ENCODE results near the gene VRTN.

The VRTN gene

DNA sequence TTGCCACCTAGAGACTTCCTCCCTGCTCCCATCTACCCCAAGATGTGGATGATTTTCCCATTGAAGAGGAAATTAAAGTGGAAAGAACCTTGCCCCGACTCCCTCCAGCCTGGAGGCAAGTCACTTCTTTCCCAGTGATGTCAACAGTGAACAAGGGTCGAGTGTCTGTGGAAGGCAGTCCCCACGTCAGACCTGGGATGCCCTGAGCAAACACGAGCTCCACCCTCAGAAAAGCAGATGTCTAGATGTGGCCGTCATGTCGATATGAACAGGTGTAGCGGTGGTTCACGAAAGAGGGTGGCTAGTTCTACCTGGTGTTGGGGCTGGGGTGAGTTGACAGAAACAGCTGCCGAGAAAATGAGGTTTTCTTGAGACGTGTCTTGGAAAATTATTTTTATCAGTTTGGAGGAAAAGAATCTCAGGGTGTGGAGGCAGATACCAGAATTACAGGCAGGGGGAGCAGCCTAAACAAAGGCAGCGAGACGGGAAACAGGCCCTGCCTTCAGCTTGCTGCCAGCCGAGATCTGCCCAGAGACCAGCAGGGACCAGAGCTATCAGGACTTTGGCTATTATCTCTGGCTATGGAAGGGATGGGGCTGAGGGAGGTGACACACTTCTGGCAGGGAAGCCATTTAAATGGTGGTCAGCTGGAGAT is 51.9 kb downstream of the VRTN start:
- DNase-seq, result no peak

DNA sequence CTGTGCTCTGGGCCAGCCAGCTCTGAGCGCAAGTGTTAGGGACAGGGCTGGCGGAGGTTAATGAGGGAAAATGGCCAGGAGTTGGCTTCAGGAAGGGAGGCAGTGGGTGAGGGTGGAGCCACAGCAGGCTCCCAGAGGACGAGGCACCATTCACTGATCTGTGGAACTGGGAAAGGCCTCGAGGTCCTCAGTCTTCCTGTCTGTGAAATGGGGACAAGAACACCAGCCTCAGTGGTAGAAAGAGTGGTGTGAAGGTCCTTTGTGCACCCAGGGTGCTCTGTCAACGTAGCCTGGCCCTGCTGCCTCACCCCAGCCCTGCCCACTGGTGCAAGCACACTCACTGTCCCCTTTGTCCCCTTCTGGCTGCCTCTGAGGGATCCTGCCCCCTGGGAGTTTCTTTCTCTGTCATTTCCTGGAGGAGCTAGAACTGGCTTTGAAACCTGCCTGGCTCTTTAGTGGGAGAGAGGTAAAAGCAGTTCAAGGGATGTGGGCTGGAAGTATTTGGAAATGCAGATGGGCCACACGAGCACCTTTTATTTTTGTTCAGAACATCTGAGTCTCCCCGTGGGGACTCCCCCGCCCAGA is 52.7 kb downstream of the VRTN start:
- no peak for DNase-seq

DNA sequence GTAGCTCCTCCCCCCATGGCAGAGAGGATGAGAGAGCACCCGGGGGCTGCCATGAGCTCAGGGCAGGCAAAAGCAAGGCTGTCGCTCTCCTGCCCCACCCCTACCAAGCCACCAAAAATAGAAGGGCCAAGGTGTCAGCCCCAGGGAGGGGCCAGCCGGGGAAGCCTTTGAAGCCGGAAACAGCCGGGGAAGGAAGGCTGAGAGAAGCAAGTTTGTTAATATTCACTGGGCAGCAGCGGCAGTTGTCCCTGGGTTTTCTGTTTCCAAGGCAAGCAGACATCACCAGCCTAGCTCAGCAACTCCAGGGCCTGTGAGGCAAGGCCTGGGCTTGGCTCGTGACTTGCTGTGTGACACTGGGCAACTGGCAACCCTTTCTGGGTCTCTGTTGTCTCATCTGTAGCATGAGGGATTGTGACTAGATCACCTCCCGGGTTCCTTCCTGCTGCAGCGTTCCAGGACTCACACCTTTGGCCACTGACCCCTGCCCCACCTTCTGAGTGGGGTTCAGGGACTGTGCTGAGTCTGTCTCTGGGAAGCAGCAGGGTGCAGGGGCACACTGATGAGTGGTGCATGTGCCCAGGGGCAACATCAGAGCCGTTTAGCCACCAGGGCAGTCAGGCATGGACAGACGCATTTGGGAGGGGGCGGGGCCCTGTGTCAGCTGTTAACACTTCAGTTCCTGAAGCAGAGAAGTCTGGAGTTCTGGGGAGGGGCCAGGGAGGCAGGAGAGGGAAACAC is 53.4 kb downstream of the VRTN start:
- no peak for DNase-seq

DNA sequence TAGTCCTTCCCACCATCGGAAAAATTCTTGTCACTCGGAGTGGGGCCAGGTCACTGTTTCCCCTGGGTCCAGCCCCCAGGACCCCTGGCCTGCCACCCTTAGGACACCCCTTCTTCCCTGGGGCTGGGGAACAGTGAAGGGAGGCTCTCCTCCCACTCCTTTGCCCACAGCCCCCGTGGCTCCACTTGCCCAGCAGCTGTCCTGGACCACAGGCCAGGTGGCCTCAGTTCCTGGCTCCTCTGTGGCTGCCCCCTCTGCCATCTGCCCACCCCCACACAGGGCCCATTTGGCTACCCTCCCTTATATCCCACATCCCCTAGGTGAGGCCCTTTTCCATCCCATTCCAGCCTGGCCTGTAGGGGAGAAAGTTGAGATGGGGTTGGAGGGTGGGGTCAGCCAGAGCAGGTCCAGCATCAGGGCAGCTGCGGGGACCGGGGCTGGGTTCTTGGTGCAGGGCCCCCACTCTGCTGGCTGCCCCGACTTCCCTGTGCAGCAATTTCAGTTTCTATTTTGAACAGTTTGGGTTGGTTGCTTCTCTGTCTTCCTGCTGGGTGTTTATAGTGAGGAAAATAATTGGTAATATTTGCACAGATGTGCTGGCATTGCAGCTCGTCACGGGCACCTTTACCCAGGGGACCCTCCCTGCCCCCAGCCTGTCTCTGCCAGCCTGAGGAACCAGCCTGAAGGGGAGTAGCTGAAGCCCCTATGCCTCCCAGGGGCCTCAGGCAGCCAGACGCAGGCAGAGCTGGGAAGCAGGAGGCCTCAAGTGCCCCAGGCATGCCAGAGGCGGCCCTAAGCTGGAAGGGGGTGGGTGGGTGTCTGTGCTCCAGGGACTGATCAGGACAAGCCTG is 54.4 kb downstream of the VRTN start:
- DNase-seq, result no peak

DNA sequence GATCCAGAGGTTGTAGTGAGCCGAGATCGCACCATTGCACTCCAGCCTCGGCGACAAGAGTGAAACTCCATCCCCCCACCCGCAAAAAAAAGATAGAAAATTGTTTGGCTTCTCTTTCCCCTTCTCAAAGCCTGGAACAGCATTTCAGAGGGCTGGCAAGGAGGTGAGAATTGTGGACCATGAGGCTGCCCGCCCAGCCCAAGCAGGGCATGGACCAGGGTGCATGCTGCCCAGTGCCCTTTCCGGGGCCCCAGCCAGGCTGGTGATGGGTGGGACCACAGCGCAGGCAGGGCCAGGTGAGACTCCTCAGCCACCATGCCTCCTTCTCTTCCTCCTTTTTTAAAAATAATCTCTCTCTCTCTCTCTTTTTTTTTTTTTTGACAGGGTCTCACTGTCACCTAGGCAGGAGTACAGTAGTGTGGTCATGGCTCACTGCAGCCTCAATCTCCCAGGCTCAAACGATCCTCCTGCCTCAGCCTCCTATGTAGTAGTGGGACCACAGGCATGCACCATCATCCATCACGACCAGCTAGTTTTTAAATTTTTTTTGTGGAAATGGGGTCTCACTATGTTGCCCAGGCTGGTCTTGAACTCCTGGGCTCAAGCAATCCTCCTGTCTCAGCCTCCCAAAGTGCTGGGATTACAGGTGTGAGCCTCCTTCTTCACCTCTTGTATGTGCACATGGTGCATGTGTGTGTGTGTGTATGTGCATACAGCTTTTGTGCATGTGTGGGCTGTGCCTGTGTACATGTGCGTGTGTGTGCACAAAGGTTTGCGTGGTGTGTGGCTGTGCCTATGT is 55.5 kb downstream of the VRTN start:
- DNase-seq, result no peak

DNA sequence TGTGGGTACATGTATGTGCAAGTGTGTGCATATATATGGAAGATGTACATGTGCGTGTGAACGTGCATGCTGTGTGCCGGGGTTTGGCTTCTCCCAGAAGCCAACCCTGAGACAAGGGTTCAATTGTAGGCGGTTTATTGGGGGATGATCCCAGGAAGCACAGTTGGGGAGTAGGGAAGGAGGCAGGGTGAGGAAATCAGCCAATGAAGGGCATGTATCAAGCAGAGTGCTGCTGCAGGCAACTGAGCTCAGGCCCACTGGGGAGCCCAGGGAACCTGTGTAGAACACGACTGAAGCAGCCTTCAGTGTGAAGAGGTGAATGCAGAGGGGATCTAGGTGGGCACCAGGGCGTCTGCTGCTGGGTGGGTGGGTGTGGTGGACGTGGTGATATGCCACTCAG is 56.2 kb downstream of the VRTN start:
- DNase-seq, result no peak

DNA sequence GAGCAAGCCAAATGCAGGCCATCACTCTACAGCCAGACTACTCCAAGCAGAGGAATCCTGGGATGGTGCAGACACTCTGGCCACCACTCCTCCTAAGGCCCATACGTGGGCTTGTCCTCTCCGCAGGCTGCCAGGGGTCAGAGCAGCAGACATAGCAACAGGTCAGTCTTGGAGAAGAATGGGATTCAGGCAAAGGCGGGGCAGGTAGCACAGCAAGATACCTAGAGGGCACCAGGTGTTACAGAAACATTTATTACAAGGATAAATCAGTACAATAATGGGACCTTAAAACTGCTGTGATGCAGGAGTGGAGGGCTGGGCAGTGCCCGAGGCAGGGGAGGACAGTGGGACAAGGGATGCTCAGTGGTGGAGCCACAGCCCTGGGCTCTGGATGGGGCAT is 57.4 kb downstream of the VRTN start:
- no peak for DNase-seq

DNA sequence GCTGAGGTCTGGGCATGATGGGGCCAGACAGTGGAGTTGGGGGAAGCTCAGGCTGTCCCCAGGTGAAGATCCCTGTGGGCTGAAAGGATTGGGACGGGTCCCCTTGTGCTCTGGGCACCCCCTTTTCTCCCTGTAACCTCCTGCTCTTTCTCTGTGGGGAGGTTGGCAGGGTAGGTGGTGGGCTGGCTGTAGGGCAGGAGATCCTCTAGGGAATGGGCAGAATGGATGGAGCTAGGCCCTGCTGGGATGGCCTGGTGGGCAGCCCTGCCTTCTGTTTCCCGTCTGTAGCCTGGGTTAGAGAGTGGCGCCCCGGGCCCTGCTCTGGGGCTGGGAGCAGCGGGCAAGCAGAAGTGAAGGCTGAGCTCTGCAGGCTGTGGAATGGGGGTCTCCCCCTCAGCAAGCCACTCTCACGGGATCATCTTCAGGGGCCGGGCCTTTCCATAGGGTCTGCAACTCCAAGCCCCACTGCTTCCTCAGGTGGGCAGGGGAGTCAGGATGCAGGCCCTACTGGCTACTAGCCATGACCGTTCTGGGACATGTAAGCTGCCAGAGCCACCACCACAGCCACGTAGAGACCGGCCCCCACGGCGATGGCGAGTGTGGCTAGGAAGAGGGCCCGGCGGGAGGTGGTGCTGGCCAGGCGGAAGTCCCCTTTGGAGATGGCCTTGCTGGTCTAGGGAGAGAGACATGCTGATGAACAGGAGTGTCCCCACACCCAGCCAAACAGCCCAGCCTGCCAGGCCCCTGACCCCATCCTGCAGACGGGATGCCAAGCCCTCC is 58.9 kb downstream of the VRTN start:
- no peak for DNase-seq

DNA sequence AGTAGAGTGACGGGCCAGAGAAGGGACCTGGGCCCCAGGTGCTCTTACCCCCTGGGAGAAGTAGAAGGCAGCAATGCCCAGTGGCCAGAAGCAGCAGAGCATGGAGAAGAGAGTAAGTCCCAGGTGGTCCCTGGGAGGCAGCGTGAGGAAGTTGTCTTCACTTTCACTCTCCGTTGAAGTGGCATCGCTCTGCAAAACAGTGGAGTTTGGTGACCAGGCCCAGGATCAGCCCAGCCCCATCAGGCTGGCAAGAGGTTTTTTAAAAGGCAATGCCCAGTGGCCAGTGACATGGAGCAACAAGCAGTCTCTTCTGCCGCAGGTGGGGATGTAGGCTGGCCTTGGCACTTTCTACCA is 59.5 kb downstream of the VRTN start:
- DNase-seq, result no peak

DNA sequence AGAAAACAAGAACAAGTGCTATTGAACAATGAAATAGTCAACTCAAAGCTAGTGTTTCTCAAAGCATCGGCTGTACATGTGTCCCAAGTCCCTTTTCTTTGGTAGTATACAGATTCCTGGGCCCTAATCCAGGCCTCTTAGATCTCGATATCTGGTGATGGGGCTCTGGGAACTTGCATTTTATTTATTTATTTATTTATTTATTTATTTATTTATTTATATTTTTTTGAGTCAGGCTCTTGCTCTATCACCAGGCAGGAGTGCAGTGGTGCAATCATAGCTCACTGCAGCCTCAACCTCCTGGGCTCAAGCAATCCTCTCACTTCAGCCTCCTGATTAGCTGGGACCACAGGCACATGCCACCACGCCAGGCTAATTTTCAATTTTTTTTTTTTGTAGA is 60.6 kb downstream of the VRTN start:
- no peak for DNase-seq

DNA sequence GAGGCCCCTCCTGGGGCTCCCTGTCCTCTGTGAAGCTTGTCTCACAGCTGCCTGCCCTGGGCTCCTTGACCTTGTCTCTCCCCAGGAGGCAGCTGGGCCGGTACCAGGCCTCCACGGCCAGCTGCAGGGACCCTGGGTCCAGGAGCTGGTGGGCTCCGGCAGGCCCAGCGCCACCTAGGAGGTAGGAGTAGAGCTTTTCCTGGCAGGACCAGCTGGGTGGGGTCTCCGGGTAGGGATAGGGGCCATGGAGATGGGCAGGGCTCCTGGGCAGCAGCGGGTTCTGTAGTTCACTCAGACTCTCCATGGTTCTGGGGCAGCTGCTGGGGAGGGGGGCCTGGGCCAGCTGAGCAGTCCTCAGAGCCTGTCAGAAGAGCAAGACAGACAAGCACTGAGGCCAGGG is 61.2 kb downstream of the VRTN start:
- DNase-seq, result no peak
